GM12878 (cell line): ENCODE results near the gene PDSS2. TPM values are rescaled to one million over a fixed set of nuclear protein-coding genes. Genes with fewer than 3 reads are reported as not detected.

Experiments
- ATAC-seq: fragments of 200-7000 bp; cut with Tn5 transposase; 3 replicates; pipeline ENCODE4 v1.9.1; 2020; ENCODE audit warnings: mild to moderate bottlenecking, moderate library complexity
- BruUV-seq: library from RNA; stranded (reverse); fragments of 400-500 nt; replicated peaks from 2 replicates; lab custom pipeline; 2021; lab: Mats Ljungman, UMichigan
- CTCF ChIA-PET: fragments of 300-600 bp; sonication (Branson Sonifier 250); formaldehyde crosslinking; extraction: SDS; loops from one replicate; lab custom pipeline; 2021; ENCODE audit warnings: inconsistent platforms; lab: Yijun Ruan, JAX
- POLR2A ChIA-PET: fragments of 350-600 bp; formaldehyde crosslinking; extraction: SDS; loops from one replicate; lab custom pipeline; 2021; ENCODE audit warnings: inconsistent platforms; lab: Charles Lee
- RAD21 ChIA-PET: fragments of 300-600 bp; sonication (Branson Sonifier 250); formaldehyde crosslinking; loops from one replicate; lab custom pipeline; 2023; ENCODE audit warnings: antibody characterized with exemption; ENCODE audit not compliant: unreplicated experiment; lab: Charles Lee
- SMC1A ChIA-PET: fragments of 300-600 bp; sonication (Branson Sonifier 250); formaldehyde crosslinking; loops from one replicate; lab custom pipeline; 2023; ENCODE audit not compliant: unreplicated experiment, uncharacterized antibody; lab: Charles Lee
- DNase-seq: peaks from one replicate; pipeline ENCODE4 v3.0.0-alpha.2; 2011; ENCODE audit warnings: low read depth, low spot score
- FAIRE-seq: peaks from 3 replicates; lab custom pipeline; 2011; peaks lifted over from hg19 to GRCh38; lab: Jason Lieb, UNC
- H2AFZ ChIP-seq: 2 replicates; pipeline ENCODE4 v1.6.0; 2011; ENCODE audit warnings: low read depth, low read length, control low read depth; ENCODE audit not compliant: control insufficient read depth
- H3K27ac ChIP-seq: 2 replicates; pipeline ENCODE4 v1.5.1; 2011; ENCODE audit warnings: control low read depth; ENCODE audit not compliant: control insufficient read depth, insufficient read depth
- H3K27me3 ChIP-seq, 2 experiments: replicated peaks in 1 of 2; 2 replicates each; pipeline versions ENCODE4 v1.6.0 to v1.6.1; 2011; ENCODE audit warnings: low read length in 1 of 2; ENCODE audit not compliant: control insufficient read depth in 2 of 2, insufficient read depth in 2 of 2
- H3K36me3 ChIP-seq, 2 experiments: 2 replicates each; pipeline ENCODE4 v1.5.1; 2011; ENCODE audit warnings: low read length in 1 of 2; ENCODE audit not compliant: control insufficient read depth in 2 of 2, insufficient read depth in 2 of 2
- H3K4me1 ChIP-seq: 2 replicates; pipeline ENCODE4 v1.6.1; 2011; ENCODE audit warnings: mild to moderate bottlenecking, low read length, moderate library complexity, mixed read lengths; ENCODE audit not compliant: control insufficient read depth, insufficient read depth
- H3K4me2 ChIP-seq: 2 replicates; pipeline ENCODE4 v1.6.0; 2011; ENCODE audit warnings: control low read depth; ENCODE audit not compliant: control insufficient read depth, insufficient read depth
- H3K4me3 ChIP-seq: fragments of 200-600 bp; sonication (generic); 2 replicates; pipeline ENCODE4 v1.5.1; 2016
- H3K79me2 ChIP-seq: 2 replicates; pipeline ENCODE4 v1.6.0; 2011; ENCODE audit warnings: low read length; ENCODE audit not compliant: control insufficient read depth, insufficient read depth
- H3K9ac ChIP-seq: 2 replicates; pipeline ENCODE4 v1.8.0; 2011; ENCODE audit warnings: low read length, control low read depth, mixed read lengths; ENCODE audit not compliant: control insufficient read depth, insufficient read depth
- H3K9me3 ChIP-seq: replicated peaks from 3 replicates; pipeline ENCODE4 v1.5.1; 2011; ENCODE audit warnings: mild to moderate bottlenecking, low read length; ENCODE audit not compliant: control insufficient read depth, insufficient read depth
- H4K20me1 ChIP-seq: 2 replicates; pipeline ENCODE4 v1.6.0; 2011; ENCODE audit not compliant: control insufficient read depth, insufficient read depth
- BCL11A ChIP-seq: IDR thresholded peaks from 2 replicates; pipeline ENCODE4 v1.6.1; 2011; ENCODE audit warnings: low read depth, low read length
- FOXK2 ChIP-seq: fragments of 450-650 bp; IDR thresholded peaks from 2 replicates; pipeline ENCODE4 v1.6.1; 2017; ENCODE audit warnings: mild to moderate bottlenecking, moderate library complexity
- IRF4 ChIP-seq: IDR thresholded peaks from 2 replicates; pipeline ENCODE4 v1.6.1; 2011; ENCODE audit warnings: low read depth, low read length
- KAT2A ChIP-seq: conservative IDR thresholded peaks from 2 replicates; pipeline ENCODE4 v1.6.1; 2011; ENCODE audit warnings: low read depth, low read length; ENCODE audit not compliant: control insufficient read depth
- MYC ChIP-seq: IDR thresholded peaks from 2 replicates; pipeline ENCODE4 v1.6.1; 2011; ENCODE audit warnings: mild to moderate bottlenecking, low read length, moderate library complexity, inconsistent platforms; ENCODE audit not compliant: insufficient read depth, insufficient replicate concordance, insufficient read length, severe bottlenecking
- NFYA ChIP-seq: IDR thresholded peaks from 2 replicates; pipeline ENCODE4 v1.6.1; 2011; ENCODE audit warnings: low read depth, mild to moderate bottlenecking, low read length, improper control_type of control experiment, borderline replicate concordance
- PAX8 ChIP-seq: fragments of 450-650 bp; IDR thresholded peaks from 2 replicates; pipeline ENCODE4 v1.6.1; 2017; ENCODE audit warnings: mild to moderate bottlenecking, moderate library complexity
- RAD51 ChIP-seq: fragments of 450-650 bp; IDR thresholded peaks from 2 replicates; pipeline ENCODE4 v1.6.1; 2016; ENCODE audit warnings: moderate library complexity, mild to moderate bottlenecking, inconsistent platforms
- RBBP5 ChIP-seq: fragments of 200-600 bp; sonication (generic); conservative IDR thresholded peaks from 2 replicates; pipeline ENCODE4 v1.6.1; 2016
- SMAD1 ChIP-seq: fragments of 450-650 bp; IDR thresholded peaks from 2 replicates; pipeline ENCODE4 v1.6.1; 2018; ENCODE audit warnings: mild to moderate bottlenecking, low read depth; ENCODE audit not compliant: partially characterized antibody
- SP1 ChIP-seq: IDR thresholded peaks from one replicate; pipeline ENCODE4 v1.6.1; 2011; ENCODE audit warnings: low read depth, low read length
- SUZ12 ChIP-seq: fragments of 200-600 bp; sonication (generic); IDR thresholded peaks from one replicate; pipeline ENCODE4 v1.6.1; 2018; ENCODE audit warnings: antibody characterized with exemption, mild to moderate bottlenecking; ENCODE audit not compliant: unreplicated experiment
- TARDBP ChIP-seq: IDR thresholded peaks from 2 replicates; pipeline ENCODE4 v1.6.1; 2016; ENCODE audit warnings: borderline replicate concordance
- TCF3 ChIP-seq: IDR thresholded peaks from 2 replicates; pipeline ENCODE4 v1.6.1; 2012; ENCODE audit warnings: low read depth, mild to moderate bottlenecking, low read length, borderline replicate concordance; ENCODE audit not compliant: insufficient read depth
- WGBS: methylation state at CpG from one replicate; pipeline ENCODE4 v1.1.6; 2016; ENCODE audit warnings: low lambda C conversion rate; ENCODE audit not compliant: insufficient replicate concordance, insufficient coverage; ENCODE audit errors: missing lambda C conversion rate; 5-methylcytosine and 5-hydroxymethylcytosine counted together
- in situ Hi-C: fragments of 300-500 bp; cut with MboI; formaldehyde crosslinking; loops from 9 replicates; pipeline ENCODE4 v1.14.3; 2018; ENCODE audit warnings: mixed read lengths
- intact Hi-C: fragments of 100-400 bp; cut with micrococcal nuclease; formaldehyde crosslinking; loops from one replicate; pipeline ENCODE4 v1.14.2; 2022; ENCODE audit not compliant: unreplicated experiment
- polyA plus RNA-seq, 11 experiments: library from polyadenylated mRNA; depleted of rRNA in 4 of 11; unstranded in 6 of 11; stranded (reverse) in 5 of 11; fragments of >200 nt; fragmentation: Nextera tagmentation in 4 of 11; fragmentation: Illumina TruSeq in 1 of 11; extraction: Ambion mirVana in 4 of 11; extraction: Trizol in 1 of 11; gene quantifications; 1 replicate in 1 of 11; 2 replicates in 10 of 11; pipeline versions ENCODE4 v1.2.1 to v1.2.3, GENCODE V29; 2011 to 2016; ENCODE audit warnings: inconsistent platforms in 2 of 11, missing spikeins in 2 of 11, low read depth in 1 of 11
- total RNA-seq, 4 experiments: library from RNA; depleted of rRNA in 3 of 4; stranded (reverse); fragments of >200 nt in 3 of 4; fragmentation: Illumina TruSeq in 1 of 4; extraction: Trizol in 1 of 4; gene quantifications; 2 replicates each; pipeline versions ENCODE4 v1.2.1 to v1.2.3, GENCODE V29; 2013 to 2021

Gene PDSS2
- total and polyA plus RNA-seq, 10 of the 15 experiments (the other 5 are each of a cell fraction or from before 2014, with no cell fraction given), result 7.7 to 15.5 (median 9.6) TPM

GRCh38 chr6:107369493-107369892 lies 89.9 kb downstream of the PDSS2 start:
- in situ Hi-C loops (no loop called here), intact Hi-C loops (no loop called here)
- FAIRE-seq, result no peak
- POLR2A ChIA-PET, result interaction anchor here (0.5 to 0.6 kb wide), 2 partner anchors 62 to 1669 kb away, joined by 3 to 5 read pairs; no protein-coding TSS in a partner anchor
- Histone ChIP-seq H4K20me1 (no peaks in the 10 kb centered on the region), H3K4me2 (no peak overlapping the region), H3K79me2 (no peaks in the 10 kb centered on the region), H3K9me3 (0 out of 3 replicates have a peak, but pooled peaks cover 1% of the 10 kb centered on the region), H3K4me3 (no peak overlapping the region), H3K36me3 (no peaks in the 10 kb centered on the region), H2AFZ (no peak overlapping the region), H3K4me1 (no peaks in the 10 kb centered on the region), H3K27me3 (no peaks in the 10 kb centered on the region), H3K27ac (no peak overlapping the region), H3K9ac (no peak overlapping the region)
- CTCF ChIA-PET, result no interaction called here
- 100% methylated on average over 1 of the region's 1 CpG for WGBS
- no peak for DNase-seq
- no peak for TF ChIP-seq FOXK2
- TF ChIP-seq SMAD1, result no peak
- no peak for TF ChIP-seq KAT2A
- no peak for TF ChIP-seq TCF3
- no peak for TF ChIP-seq MYC
- TF ChIP-seq NFYA, result no peak
- no peak for TF ChIP-seq PAX8
- no peak for TF ChIP-seq TARDBP
- no peak for TF ChIP-seq RBBP5
- TF ChIP-seq IRF4, result no peak
- no peak for TF ChIP-seq SP1
- TF ChIP-seq SUZ12, result no peak
- no peak for TF ChIP-seq BCL11A
- no peak for TF ChIP-seq RAD51
- SMC1A ChIA-PET, result interaction anchor here (0.9 kb wide), 1 partner anchor 9 kb away, joined by 3 read pairs; no protein-coding TSS in a partner anchor
- RAD21 ChIA-PET, result no interaction called here
- no peak for ATAC-seq
- BruUV-seq, result no TSS peak
